Hematopoietic multipotent progenitor cell treated with erythropoietin and hydrocortisone succinate and interleukin-3 and kit ligand, for 8 days (in vitro differentiated cells): Measurements from ENCODE around the gene CDR2.

Experiments
- DNase-seq: peaks from one replicate; pipeline ENCODE4 v3.0.0-alpha.2; 2015

CDR2 gene

DNA sequence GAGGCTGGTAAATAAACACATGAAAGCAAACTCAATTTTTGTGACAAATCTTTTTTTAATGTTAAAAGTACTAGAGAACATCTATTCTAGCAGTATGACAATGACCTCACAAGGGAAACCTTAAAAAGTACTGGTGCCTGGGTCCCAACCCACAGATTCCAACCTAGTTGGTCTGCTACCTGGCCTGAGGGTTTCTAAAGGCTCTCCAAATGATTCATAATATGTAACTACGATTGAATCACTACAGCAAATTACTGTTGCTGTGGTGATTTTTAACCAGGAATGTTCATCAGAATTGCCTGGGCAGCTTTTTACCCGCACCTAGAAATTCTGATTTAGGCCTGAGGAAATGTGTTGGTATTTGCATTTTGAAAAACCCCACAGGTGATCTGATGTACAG lies 26.1 kb downstream of the CDR2 start:
- no peak for DNase-seq

DNA sequence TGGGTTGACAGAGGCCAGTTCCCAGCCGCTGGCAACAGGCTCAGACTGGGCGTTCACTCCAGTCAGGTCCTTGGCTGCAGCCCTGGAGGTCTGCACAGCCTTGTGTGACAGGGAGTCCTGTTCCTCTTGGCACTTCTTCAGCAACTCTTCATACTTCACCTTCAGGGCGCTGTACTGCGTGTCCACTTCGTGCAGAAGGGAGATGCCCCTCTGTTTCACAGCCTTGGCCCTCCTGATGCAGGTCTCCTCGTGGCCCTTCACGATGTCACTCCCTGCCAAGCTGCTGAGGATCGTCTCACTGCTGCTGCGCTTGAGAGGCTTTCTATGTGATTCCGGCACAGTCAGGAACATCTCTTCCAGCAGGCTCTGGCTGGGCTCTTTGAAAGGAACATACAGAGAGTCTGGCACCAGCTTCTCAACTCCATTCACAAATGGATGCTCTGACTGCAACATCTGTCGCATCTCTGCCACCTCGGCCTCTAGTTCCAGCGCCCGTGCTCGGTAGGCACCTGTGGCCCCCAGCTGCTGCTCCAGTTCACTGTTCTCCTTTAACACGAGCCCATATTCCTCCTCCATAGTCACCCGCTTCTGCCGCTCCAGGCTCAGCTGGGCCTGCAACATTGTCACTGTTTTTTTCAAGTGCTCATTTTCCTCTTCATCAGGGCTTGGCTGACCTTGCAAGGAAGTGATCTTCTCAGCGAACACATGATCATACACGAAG lies 27.2 kb downstream of the CDR2 start:
- DNase-seq, result no peak

DNA sequence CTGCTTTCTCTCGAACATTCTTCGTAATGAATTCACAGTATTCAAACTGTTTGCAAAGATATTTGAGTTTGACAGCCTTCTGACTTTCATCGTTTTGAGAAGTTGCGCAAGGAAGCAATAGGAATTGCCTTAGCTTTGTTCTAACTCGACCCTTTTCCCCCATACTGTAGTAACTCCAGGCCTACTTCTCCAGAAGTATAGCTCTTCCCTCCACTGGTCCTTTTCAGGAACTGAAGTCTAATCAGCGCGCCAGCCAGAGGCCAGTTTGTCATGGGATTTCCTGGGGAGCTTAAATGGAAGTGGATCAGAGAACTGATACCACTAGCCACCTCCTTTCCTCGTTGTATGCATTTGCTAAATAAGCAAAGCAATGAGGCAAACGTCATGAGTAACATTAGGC lies 27.9 kb downstream of the CDR2 start:
- no peak for DNase-seq

DNA sequence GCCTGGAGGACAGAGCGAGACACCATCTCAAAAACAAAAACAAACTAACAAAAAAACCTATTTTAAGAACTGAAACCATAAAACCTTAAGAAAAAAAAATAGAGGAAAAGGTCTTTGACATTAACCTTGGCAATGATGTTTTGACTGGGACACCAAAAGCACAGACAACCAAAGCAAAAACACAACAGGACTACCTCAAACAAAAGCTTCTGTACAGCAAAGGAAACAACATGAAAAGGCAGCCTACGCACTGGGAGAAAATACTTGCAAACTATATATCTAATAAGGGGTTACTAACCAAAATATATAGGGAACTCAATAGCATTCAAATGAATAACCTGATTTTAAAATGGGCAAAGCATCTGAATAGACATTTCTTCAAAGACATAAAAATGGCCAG lies 32.3 kb downstream of the CDR2 start:
- DNase-seq, result no peak

DNA sequence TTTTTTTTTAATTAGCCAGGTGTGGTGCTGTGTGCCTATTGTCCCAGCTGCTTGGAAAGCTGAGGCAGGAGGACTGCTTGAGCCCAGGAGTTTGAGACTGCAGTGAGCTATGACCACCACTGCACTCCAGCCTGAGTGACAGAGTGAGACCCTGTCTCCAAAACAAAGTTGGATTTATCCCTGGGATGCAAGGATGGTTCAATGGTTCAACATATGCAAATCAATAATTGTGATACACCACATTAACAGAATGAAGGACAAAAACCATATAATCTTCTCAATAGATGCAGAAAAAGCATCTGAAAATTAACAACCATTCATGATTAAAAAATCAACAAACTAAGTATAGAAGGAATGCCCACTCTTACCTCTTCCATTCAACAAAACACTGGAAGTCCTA lies 33.5 kb downstream of the CDR2 start:
- DNase-seq, result no peak

DNA sequence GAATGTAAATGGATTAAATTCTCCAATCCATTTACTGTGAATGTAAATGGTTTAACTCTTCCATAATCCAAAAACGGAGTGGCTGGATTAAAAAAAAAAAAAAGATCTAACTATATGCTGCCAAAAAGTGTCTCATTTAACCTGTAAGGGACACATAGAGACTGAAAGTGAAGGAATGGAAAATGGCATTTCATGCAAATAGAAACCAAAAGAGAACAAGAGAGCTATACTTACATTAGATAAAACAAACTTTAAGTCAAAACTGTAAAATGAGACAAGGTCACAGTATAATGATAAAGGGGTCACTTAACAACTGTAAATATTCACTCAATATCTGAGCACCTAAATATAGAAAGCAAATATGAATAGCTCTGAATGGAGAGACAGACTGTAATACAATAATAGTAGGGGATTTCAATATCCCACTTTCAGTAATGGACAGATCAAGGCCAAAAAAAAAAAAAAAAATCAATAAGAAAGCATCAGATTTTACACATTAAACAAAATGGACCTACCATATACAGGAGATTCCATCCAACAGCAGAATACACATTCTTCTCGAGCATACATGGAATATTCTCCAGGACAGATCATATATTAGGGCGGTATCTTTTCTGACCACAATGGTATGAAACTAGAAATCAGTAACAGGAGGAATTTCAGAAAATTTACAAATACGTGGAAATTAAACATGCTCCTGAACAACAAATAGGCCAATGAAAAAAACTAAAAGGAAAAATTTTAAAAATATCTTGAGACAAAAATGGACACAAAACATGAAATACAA lies 36.4 kb downstream of the CDR2 start:
- no peak for DNase-seq

DNA sequence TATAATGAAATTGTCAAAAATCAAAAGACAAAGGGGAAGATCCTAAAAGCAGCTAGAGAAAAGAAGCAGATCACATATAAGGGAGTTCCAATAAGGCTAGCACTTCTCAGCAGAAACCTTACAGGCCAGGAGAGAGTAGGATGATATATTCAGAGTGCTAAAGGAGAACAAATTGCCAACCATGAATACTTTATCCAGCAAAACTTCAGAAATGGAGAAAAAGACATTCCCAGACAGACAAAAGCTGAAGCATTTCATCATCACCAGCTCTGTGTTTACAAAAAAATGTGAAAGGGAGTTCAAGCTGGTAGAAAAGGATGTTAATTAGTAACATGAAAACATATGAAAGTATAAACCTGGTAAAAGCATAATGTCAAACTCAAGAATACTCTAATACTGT lies 37.4 kb downstream of the CDR2 start:
- DNase-seq, result no peak

DNA sequence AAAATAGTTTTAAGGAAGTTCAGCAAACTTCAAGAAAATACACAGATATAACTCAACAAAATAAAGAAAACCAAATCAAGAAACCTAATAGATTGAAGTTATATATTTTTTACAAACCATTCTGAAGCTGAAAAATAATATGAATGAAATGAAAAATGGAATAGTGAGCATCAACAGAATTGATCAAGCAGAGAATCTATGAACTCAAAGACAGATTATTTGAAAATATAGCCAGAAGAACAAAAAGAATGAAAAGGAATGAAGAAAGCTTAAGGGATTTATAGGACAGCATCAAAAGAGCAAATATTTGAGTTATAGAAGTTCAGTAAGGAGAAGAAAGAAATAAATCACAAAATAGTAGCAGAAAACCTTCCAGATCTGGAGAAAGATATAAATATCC lies 37.8 kb downstream of the CDR2 start:
- no peak for DNase-seq

DNA sequence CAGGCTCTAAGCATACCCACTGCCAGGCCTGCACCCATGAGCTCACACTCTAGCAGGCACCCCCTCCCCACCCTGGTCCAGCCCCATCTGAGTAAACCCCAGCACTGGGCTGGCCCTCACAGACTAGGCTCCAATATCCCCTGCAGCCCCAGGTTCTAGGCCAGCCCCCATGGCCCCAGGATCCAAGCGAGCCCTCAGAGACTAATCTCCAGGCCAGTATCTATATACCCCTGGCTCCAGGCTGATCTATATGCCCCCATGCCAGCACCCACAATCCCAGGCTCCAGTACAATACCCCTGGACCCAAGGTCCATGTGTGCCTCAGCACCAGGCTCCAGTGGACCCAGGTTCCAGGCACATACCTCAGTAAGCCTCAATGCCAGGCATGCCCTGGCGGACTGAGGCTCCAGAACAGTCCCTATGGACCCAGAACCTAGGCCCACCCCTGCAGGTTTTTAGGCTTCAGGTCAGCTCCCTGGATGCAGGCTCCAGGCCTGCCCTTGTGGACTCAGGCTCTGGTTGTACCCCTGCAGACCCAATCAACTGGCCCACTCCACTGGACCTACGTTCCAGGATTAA lies 38.7 kb downstream of the CDR2 start:
- no peak for DNase-seq

DNA sequence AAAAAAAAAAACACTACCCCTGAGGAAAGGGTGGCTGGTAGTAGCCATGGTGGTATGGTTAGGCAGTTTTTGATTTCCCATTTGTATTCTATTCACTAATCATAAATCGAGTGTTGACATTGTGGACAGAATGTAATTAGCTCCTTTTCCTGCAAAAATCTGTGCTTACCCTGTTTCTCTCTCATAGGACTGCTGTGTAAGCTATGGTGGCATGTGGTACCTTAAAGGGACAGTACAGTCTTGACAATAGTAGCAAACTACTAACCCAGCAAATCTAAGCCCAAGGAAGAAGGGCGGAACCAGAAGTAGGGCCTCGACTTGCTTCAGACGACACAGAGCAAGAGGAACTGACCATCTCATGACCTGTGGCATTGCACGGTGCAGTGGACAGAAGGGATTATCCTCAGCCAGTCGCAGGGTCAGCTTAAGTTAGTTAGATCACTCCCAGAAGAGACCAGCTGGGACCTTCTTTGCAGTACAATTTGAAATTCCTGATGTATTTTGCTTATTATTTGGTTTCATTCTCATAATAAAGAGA lies 40.9 kb downstream of the CDR2 start:
- no peak for DNase-seq

DNA sequence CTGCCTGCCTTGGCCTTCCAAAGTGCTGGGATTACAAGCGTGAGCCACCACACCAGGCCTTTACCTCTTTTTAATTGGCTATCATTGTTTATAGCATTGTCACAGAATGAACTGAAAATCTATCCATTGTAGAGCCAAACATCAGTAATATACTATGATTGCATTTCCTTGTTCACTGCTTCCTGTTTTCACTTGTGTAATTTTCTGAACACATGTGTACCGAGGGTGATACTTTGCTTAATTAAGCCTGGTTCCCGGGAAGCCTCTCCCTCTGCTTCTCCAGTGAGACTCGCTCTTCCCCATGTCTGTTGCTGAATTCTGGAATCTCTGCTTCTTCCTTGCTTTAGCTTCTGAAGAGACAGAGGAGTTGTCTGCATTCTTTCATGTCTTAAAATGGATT lies 44.1 kb downstream of the CDR2 start:
- no peak for DNase-seq

DNA sequence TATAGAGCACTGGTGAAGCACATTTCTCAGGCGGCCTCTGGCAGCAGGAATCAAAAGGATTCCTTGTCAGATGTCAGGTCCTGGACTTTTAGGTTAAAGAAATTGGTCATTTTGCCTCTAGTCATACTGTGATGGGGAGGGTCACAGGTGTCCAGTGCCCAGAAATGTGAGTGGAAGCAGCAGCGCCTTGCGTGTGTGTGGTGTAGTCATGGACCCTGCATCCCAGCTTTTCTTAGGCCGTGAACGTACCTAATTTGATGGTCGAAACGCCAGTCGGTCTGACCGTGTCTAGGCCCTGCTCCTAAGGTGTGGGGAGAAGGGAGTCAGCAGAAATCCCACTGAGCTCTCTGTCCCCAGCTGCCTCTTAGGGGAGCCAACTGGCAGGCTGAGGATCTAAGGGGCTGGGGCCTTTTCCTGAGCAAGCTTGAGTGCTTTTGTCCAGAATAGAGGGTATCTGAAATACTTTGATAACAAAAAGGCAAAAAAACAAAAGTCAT lies 45.2 kb downstream of the CDR2 start:
- no peak for DNase-seq

DNA sequence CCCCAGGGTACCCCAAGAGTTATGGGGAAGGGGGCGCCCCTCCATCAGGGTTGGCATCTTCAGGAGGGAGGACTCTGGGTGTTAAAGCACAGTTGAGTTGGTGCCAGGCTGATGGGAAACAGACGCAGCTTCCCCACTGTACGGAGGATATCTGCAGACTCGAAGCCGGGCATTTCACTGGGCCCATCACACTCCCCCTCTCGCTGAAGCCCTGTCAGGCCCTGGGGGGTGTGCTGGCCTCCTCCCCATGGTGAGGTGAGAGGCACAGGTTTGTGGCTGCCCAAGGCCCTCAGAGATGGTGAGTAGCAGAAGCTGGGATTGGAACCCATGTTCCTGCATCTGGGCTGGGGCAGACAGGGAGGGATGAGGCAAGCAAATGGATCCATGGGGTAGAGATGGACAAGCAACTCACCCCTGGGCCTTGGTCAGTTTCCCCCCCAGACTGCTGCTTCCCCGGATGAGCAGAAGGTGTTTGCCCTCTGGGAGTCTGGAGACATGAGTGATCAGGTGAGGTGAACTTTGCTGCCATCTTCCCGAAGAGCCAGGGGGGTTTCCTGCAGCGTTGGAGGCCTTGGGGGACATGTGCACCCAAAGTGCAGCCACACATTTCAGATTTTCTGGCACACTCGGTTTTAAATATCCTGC lies 46.2 kb downstream of the CDR2 start:
- DNase-seq, result no peak

DNA sequence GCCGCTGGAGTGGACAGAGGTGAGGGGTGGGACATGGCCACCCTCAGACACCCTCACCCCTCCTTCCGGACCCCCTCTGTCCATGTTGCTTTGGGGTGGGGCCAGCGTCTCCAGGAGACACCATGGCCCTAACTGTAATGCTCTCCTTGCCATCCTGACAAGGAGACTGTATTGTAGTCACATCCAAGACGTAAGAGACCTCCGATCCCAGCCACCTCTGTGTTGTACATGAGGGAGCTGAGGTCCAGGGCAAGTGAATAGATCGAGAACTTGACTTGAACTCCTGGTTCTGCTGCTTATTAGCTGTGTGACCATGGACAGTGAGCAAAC lies 47.0 kb downstream of the CDR2 start:
- DNase-seq, result no peak

DNA sequence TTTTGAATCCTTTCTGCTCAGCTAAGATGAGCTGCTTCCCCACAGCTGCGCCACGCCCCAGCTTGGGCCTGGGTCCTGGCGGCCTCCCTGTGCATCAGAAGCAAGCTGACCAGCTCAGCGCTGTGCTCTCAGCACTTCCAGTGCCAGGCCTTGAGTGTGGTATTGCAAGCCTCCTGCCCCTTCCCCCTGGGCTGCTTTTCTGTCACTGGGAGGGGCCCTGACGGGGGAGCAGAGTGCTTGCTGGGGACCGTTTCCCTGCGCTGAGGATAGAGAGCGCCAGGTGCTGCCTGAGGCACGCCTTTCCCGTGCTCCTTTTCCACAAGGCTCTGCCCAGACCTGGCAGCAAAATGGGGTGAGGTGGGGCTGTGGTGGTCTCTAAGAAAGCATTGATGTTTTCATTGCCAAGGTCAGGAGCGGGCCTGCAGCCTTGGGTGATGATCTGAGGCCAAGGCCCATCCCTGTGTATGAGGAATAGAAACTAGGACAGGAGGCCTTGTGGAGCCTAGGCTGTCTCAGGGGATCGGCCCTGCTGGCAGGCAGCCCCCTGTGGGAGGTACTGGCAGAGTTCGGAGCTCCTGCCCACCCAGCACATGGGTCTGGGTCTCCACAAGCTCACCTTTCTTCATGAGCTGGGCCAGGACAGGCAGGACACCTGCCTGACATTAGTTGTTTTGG lies 47.5 kb downstream of the CDR2 start:
- DNase-seq, result no peak

DNA sequence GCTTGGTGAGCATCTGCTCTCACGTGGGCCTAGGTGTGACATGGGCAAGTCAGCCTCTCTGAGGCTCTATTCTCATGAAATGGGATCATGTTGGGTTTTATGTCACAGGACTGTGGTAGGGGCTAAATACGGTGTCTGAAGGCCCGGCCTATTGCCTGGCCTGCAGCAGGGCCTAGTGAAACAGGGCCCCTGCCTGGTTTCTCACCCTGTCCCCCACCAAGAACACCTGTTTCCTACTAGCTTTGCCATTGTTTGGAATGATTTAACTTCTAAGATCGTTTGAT lies 48.1 kb downstream of the CDR2 start:
- DNase-seq, result no peak

DNA sequence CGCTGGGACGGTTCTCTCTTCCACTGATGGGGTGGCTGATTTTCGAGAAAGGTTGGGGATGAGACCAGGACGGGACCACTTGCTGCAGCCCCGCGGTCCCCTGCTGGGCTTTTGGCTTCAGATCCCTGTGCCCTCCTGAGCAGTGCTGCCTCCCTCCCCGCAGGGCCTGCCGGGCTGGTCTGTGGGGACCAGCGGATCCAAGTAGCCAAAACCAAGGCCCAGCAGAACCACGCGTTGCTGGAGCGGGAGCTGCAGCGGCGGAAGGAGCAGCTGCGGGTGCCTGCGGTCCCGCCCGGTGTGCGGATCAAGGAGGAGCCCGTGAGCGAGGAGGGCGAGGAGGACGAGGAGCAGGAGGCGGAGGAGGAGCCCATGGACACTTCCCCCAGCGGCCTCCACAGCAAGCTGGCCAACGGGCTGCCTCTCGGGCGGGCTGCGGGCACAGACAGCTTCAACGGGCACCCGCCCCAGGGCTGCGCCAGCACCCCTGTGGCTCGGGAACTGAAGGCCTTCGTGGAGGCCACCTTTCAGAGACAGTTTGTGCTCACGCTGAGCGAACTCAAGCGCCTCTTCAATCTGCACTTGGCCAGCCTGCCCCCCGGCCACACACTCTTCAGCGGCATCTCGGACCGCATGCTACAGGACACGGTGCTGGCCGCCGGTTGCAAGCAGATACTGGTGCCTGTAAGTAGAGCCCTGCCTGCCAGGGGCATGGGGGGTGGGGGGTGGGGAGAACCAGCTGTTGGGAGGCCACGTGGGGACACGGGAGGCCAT lies 48.6 kb downstream of the CDR2 start:
- DNase-seq, result no peak

DNA sequence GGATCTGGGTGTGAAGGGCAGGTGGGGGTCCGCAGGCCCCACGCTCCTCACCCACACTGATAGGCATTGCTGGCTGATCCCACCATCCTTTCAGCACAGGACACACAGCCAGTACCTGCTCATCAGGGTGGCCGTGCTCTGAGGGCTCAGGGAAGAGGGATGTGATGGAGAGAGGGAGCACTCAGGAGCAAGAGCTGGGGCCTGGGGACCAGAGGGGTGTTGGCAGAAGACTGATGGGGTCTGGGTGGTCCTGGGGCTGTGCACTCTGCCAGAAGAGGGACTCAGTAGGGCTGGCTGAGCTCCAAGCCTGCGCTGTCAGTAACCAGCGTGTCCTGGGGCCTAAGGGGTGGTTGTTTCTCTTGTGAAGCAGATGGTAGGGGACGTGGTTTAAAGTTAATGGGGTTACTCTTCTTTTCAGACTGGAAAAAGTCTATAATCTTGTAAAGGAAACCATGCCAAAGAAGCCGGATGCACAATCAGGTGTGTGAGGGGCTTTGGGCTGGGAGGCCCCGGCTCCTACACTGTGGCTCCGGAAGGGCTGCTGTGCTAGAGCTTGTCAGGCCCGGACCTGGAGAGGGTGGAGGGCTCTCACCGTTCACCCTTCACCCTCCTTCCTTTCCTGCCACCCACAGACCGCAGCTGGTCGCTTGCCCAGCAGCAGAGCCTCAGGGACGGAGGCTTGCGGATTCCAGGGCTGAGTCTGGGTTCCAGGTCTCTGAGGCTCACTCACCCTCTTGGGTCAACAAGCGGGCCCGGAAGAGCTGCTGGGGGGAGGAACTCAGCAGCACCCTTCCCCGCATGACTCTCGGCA lies 49.4 kb downstream of the CDR2 start:
- no peak for DNase-seq

DNA sequence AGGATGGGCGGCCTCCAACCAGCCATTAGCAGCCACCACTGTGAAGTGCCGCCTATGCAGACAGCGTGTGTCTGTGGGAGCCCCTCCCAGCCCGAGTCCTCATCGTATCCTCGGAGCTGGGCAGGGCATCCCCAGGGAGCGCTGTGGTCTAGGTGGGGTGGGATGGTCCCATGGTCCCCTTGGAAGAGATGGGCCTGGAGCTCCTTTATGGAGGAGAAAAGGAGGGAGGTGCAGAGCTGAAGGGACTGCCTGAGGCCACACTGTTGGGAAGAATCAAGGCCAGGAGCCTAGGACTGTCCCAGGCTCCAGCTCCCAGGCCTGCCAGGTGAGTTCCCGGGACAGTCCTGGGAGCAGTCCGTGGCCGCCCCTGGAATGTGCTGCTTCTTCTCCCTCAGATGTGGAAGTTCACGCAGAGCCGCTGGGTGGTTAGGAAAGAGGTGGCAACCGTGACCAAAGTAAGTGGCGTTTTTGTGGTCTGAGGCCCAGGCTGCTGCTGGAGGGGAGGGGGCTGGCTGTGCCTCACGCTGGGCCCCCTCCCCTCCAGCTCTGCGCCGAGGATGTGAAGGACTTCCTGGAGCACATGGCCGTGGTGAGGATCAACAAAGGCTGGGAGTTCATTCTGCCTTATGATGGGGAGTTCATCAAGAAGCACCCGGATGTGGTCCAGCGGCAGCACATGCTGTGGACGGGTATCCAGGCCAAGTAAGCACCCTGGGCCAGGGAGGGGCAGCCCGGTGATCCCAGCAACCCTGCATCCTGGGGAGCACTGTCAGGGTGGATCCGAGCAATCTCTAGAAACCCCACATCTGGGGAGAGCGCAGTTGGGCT lies 50.2 kb downstream of the CDR2 start:
- no peak for DNase-seq

DNA sequence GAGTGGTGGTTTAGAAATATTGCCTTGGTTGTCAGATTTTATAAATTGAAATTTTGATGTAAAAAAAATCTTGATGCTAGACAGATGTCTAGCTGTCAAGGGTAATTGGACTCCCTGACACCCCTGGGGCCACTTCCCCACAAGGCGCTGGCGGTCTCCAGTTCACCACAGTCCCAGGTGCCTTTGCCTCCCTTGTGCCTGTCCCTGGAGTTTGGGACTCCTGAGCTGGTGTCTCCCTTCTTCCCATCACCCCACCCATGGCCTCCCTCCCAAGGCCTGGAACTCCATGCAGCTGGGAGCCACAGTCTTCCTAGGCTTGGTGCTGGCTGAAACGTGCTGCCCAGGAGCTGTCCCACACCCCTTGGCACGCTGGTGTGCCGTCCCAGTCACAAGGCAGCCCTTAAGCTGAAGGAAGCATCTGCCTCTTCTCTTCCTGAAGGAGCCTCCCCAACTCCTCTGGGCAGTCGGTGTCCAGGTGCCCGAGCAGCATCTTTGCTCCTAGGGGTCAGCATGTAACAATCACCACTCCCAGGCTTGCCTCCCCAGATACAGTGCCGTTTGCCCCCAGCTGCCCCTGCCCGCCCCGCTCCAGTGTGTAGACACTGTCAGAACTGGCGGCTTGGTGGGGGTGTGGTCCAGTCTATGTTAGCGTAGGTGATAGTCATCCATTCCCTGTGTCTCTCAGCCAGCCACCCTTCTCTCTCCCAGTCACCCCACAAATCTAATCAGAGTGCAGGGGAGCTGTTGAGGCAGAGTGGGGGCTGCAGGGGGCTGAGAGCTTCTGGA lies 51.1 kb downstream of the CDR2 start:
- DNase-seq, result no peak
